Measurements from ENCODE around the gene TMEM132C.

TMEM132C gene

DNA sequence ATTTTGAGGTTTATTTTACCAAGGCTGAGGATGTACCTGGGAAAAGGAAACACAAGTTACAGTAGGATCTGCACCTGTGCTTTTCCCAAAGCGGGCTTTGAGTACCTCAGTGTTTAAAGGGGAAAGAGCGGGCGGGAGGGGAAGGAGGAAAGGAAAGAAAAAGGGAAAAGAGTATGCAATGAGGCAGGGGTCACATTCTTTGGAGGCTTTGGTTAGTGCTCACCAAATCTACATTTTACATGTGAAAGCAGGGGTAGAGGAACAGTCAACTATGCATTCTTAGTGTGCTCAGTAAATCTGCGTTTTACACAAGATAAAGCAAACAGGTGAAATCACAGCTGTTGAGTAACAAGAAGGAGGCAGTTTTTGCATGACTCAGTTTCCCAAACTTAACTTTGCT is 242.2 kb downstream of the TMEM132C start:
- DNase-seq = no peak

DNA sequence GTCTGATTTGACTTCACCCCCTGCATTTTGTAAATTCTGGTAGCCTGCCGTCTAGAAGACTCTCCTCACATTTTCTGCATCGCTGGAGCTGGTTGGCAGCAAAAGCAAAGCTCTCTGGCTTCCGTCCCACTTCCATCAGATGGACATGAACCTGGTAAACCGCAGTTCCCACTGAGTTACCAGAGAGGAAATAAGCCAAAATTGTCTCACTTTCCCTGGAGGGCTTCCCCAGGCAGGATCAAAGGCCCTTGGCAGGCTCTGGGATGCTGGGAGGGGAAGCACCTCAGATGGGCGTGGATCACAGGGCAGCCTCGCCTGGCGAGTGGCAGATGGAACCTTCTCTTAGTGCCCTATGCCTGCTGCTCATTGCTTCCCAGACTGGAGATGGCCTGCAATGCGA is 243.5 kb downstream of the TMEM132C start:
- no peak for DNase-seq

GRCh38 chr12:128513331-128513730 is 246.4 kb downstream of the TMEM132C start:
- no peak for DNase-seq

GRCh38 chr12:128513831-128514230 is 246.9 kb downstream of the TMEM132C start:
- DNase-seq = no peak

- DNase-seq = no peak
These were observed 251.7 kb downstream of the TMEM132C start for GRCh38 chr12:128518644-128519043.

DNA sequence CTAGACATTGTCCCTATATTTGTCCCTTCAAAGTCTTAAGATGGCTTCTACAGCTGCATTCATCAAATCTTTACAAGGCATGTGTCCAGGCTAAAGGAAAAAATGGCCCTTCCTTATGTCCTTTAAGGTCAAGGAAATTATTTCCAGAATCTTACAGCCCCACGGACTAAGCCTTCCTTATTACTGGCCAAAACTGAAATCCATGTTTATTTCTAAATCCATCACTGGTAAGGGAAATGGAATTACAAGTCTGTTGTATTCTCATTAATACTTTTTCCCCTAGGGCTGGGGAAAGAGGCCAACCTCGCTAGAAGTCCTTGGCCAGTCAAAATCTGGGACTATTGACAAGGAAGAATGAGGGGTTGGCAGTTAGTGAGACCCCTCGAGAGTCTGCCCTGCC is 252.5 kb downstream of the TMEM132C start:
- DNase-seq = no peak

DNA sequence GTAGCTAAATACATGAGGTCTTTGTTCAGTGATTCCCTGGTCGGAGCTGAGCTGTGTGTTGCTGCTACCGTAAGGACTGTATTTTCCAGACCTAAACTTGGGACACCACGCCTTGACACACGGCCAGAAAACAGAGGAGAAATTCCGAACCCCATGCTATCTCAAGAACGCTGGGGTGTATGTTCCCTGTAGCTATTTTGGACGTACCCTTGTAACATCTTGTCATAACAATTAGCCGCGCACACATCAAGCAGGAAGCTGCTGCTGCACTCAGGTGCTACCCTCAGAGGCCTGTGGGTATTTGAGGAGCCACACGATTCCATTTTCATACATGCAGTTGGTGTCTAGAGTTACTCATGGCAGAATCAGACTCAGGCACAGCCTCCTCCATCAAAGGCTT is 255.0 kb downstream of the TMEM132C start:
- DNase-seq = no peak

GRCh38 chr12:128524439-128524838 is 257.5 kb downstream of the TMEM132C start:
- no peak for DNase-seq

GRCh38 chr12:128531170-128531569 is 264.2 kb downstream of the TMEM132C start:
- DNase-seq = no peak

GRCh38 chr12:128534906-128535305 is 267.9 kb downstream of the TMEM132C start:
- DNase-seq = no peak

- no peak for DNase-seq
These were observed 269.8 kb downstream of the TMEM132C start for GRCh38 chr12:128536810-128537209.

- no peak for DNase-seq
These were observed 270.7 kb downstream of the TMEM132C start for GRCh38 chr12:128537668-128538067.

GRCh38 chr12:128542844-128543243 is 275.9 kb downstream of the TMEM132C start:
- DNase-seq = no peak

GRCh38 chr12:128543460-128543859 is 276.5 kb downstream of the TMEM132C start:
- DNase-seq = no peak

GRCh38 chr12:128543971-128544370 is 277.0 kb downstream of the TMEM132C start:
- DNase-seq = no peak

GRCh38 chr12:128548949-128549348 is 282.0 kb downstream of the TMEM132C start:
- DNase-seq = no peak

DNA sequence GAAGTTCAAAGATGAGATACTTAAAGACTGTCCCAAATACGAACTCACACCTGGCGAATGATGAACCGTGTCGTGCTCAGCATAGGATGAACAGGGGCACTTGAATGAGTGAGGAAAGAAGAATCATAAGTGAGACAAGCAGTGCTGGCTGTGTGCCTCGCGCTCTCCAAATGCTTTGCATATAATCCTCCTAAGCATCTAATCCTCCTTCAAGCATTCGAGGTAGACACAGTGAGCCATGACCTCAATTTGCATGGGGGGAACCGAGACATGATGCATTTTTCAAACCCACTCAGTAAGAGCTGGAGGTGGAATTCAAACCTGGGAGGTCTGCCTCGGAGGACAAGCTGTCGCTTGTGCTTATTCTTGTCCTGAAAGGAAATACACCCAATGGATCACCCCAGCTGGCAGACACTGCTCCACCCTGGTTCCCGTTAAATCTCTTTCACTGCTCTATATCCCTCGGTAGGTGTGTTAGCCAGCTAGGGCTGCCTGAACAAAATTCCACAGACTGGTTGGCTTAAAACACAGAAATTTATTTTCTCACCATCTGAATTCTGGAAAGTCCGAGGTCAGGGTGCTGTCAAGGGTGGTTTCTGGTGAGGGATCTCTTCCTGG is 282.7 kb downstream of the TMEM132C start:
- no peak for DNase-seq

DNA sequence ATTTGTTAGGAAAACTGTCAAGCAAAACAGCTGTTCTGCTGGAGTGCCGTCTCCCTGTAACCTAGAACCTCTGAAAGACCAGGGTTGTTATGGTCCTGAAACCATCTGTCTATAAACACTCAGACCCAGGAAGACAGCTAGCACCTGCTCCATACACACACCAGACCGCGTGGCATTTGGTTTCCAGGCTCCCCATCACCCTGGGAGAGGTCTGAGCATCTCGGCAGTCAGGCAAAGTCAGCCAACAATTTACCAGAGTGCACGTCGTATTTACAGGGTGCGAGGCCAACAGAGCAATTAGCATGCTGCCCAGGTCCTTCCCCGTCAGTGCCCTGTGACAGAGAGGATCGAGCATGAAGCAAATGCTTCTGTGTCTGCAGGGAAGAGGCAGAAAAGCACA is 284.3 kb downstream of the TMEM132C start:
- DNase-seq = no peak

- no peak for DNase-seq
These were observed 287.8 kb downstream of the TMEM132C start for GRCh38 chr12:128554546-128555304.

DNA sequence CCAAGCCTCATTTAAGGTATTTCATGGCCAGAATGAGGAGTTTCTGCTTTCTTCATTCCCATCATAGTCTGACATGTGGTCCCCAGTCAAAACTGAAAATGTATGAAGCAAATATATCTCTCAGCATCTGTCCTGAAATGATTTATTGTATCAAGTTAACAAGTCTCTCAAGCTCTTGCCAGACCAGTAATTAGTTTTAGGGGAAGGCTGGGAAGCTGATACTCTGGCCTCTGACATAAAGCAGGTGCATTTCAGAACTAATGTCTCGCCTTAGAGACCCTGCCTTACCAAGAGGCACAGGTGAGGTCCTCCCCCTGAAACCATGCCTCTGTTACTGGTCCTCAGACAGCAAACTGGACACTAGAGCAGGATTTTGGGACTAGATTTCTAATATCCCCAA is 290.3 kb downstream of the TMEM132C start:
- DNase-seq = no peak

GRCh38 chr12:128564956-128565355 is 298.0 kb downstream of the TMEM132C start:
- no peak for DNase-seq

DNA sequence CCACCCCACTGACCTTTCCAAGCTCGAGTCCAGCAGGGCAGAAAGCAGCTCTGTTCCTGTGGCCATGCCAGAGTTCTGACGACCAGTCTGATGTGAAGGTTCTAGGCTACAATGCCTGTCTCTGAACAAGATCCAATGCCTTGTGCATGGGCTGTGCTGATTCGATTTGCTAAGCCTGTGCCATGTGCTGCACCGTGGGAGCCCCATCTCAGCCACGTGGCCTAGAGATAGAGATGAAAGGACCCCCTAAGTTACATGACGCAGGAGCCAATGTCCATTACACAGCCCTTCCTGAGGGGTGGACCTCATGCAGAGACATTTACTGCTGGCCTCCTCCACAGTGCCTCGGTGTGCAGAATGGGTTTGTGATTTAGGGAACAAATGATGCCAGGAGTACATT is 300.8 kb downstream of the TMEM132C start:
- no peak for DNase-seq

DNA sequence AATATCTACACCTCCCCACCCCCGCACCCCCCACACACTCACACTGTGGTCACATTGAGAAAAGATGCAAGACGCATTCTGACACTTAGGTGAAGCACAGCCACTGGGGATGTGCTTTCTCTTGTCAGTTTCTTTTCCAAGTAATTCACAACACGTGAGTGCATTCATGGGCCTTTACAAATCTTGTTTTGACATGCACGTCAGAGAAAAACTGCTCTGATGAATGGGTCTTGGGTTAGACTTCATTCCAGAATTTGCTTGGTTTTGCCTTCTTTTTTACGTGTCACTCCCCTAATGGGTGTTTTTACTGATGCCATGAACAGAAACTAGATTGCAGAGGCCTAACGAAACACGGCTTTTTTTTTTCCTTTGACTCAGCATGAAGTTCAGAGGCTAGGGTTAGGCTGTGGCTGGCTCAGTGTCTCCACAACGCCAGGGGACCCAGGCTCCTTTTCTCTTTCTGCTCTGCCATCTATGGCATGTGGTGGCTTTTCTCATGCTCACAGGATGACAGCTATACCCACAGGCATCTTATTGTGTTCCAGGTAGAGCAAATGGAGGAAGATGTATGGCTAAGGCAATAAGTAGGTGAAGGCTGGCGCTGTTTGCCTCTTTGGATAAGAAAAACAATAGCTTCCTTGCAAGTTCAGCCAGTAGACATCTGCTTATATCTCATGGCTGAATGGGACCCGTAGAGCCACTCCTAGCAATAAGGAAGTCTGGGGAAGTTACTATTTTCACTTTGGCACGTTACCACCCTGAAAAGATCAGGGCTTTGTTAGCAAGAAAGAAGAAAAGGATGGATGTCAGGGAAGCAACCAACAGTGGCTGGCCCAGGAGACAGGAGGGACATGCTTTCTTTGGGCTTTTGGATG is 303.5 kb downstream of the TMEM132C start:
- DNase-seq = peak; percentile 4 to 9

All from activated CD4-positive, alpha-beta T cell treated with anti-CD3 and anti-CD28 coated beads, Interleukin-2, amount 50 U/mL, for 48 hours (primary cell).